Coronary artery (tissue), 2 donors: ENCODE data around the gene SH3BGRL2.
"Not testable (repeated sequence)": the region's sequence is repeated elsewhere in the genome, so short reads cannot be mapped to it uniquely, and the experiment has no call there.

Source experiments
- DNase-seq: peaks from one replicate; pipeline ENCODE4 v3.0.0-alpha.2; 2017; ENCODE audit warnings: low spot score
- H3K27ac ChIP-seq, 2 donors: fragments of 200-600 bp; sonication (generic); one replicate each; pipeline ENCODE4 v1.5.1; 2016 to 2019
- H3K4me3 ChIP-seq: fragments of 200-600 bp; sonication (generic); 2 replicates; pipeline ENCODE4 v1.5.1; 2016; ENCODE audit warnings: mild to moderate bottlenecking, moderate library complexity
- TF ChIP-seq, protein P1 (sequence below): fragments of 200-600 bp; sonication (generic); IDR thresholded peaks from one replicate; pipeline ENCODE4 v1.5.1; 2019; ENCODE audit warnings: antibody characterized with exemption

Gene SH3BGRL2

DNA sequence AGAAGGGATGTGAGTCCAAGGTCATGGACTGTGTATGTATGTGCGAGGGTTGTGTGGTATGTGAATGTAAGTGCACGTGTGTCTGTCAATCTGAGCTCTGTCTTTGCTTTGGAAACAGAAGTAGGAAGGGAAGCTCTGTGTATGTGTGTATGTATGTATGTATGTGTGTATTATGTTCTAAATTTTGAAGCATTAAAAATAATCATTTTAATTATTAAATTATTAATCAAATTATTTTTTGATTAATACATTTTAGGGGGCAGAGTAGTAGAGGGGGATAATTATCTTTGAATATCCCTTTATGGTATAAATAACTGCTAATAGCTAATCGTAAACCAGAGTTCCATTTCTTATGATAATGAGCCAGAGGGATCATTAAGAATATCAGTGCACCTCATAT, 42.8 kb downstream of the SH3BGRL2 start:
- Histone ChIP-seq H3K27ac (no peak overlapping the region), H3K4me3 (no peak overlapping the region)
- TF ChIP-seq, protein P1, sequence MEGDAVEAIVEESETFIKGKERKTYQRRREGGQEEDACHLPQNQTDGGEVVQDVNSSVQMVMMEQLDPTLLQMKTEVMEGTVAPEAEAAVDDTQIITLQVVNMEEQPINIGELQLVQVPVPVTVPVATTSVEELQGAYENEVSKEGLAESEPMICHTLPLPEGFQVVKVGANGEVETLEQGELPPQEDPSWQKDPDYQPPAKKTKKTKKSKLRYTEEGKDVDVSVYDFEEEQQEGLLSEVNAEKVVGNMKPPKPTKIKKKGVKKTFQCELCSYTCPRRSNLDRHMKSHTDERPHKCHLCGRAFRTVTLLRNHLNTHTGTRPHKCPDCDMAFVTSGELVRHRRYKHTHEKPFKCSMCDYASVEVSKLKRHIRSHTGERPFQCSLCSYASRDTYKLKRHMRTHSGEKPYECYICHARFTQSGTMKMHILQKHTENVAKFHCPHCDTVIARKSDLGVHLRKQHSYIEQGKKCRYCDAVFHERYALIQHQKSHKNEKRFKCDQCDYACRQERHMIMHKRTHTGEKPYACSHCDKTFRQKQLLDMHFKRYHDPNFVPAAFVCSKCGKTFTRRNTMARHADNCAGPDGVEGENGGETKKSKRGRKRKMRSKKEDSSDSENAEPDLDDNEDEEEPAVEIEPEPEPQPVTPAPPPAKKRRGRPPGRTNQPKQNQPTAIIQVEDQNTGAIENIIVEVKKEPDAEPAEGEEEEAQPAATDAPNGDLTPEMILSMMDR, result no peak
- DNase-seq, result no peak

DNA sequence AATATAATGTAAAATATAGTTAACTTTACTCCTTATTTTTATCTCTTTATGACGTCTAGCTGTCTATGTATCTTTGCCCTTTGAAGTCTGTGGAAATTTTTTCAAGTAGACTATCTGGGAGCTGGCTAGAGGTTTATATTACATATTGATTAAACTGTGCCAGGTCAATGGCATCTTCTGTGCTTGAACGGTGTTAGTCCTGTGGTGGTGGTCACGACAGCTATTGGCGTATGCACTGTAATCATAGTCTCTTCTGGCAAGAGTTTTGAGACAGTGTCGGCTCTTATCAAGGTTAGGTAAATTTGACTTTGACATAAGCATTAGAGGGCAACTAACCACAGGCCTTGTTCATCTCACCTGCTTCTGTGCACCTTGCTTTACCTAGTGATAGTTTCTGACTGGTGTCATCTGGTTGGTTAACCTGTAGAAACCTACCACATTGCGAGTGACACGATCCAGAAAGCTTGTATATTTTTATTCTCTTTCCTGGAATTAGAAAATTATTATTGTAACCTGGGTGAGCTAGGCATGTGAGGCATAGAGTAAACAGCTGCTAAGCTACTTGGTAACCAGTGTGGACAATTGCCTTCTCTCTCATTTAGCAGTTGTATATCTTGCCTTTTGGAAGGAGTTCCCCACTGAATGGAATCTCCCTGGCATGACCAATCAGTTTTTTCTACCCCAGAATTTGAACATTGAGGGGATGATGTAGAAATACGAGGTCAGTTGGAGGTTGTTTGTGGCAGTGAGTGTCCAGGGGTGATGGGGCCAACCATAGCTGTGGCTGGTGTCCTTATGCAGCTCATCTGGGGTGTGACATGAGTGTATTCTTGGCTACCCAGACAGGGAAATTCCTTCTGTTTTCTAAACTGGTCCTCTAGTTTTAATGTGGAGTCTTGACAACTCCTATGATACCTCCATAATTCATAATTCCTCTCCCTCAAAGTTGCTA, 45.9 kb downstream of the SH3BGRL2 start:
- TF ChIP-seq, protein P1, result no peak
- DNase-seq, result no peak
- Histone ChIP-seq H3K4me3 (no peak overlapping the region), H3K27ac (no peak overlapping the region)

DNA sequence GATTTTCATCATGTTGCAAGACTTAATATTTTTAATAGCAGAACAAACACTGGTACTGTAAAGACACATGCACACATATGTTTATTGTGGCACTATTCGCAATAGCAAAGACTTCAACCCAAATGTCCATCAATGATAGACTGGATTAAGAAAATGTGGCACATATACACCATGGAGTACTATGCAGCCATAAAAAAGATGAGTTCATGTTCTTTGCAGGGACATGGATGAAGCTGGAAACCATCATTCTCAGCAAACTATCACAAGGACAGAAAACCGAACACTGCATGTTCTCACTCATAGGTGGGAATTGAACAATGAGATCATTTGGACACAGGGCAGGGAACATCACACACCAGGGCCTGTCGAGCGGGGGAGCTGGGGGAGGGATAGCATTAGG, 51.6 kb downstream of the SH3BGRL2 start:
- H3K27ac ChIP-seq, DNase-seq, H3K4me3 ChIP-seq: not testable (repeated sequence)

DNA sequence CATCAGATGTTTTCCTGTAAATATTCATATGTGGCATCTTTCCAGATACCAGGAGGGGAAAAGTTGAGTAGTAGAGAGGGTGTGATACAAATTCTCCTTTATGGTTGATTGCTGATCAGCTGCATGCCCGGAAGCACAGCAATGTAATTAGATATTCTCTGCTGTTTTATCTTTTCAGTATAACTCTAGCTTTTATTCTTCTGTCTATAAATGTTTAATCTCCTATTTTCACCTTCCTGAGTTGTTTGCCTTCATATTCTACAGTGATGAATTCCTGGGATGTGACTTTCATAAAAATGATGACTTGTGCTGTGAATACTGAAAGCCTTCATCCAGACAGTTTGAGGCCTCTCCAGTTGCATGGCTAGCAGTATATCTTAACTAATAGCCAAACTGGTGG, 53.7 kb downstream of the SH3BGRL2 start:
- TF ChIP-seq, protein P1, result no peak
- no peak for DNase-seq
- H3K4me3 ChIP-seq, result no peak overlapping the region
- no peak overlapping the region for H3K27ac ChIP-seq

DNA sequence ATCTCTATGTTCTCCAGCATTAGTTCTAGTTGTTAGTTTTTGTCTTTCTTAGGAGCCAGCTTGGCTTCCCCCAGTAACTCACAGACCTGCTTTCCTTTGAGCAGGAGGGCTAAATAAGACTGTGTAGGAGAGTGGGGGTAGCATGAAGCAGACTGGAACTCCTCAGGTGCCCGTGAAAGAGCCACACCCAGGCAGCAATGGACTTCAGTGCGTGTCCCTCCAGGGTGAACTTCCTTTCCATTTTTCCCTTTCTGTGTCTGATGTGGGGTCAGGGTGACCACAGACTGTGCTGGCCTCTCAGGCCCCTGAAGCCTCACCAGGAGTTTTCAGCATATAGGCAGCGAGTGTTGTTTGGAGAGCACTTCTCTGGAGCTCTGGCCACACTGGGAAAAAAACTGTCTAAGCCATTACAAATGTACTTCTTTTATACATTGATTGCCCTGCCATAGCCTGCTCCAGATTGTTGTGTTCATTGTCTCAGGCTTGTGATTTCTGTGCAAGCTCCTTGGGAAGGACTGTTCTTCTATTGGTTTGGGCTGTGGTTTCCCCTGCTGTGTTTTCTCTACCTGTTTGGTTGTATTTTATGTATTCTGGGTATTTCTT, 55.7 kb downstream of the SH3BGRL2 start:
- Histone ChIP-seq H3K27ac (no peak overlapping the region), H3K4me3 (no peak overlapping the region)
- TF ChIP-seq, protein P1, result no peak
- DNase-seq, result no peak

DNA sequence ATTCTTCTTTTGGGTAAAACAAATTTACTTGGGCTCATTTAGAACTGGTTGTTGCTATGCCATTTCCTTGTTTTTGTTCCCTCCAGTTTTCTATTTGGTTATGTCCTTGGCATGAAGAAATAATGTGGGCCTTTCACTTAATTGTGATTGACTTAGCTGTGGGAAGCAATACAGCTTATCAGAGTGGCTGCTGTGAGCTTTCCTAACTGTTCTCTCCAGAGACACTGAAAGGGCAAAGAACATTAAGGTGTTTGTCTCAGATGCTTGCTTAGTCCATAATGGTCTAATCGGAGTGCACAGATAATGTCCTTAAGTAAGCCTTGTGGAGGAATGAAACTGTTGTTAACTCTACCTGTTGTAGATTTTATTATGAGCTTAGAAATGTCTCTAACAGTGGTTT, 56.6 kb downstream of the SH3BGRL2 start:
- Histone ChIP-seq H3K4me3 (no peak overlapping the region), H3K27ac (no peak overlapping the region)
- TF ChIP-seq, protein P1, result no peak
- DNase-seq, result no peak

DNA sequence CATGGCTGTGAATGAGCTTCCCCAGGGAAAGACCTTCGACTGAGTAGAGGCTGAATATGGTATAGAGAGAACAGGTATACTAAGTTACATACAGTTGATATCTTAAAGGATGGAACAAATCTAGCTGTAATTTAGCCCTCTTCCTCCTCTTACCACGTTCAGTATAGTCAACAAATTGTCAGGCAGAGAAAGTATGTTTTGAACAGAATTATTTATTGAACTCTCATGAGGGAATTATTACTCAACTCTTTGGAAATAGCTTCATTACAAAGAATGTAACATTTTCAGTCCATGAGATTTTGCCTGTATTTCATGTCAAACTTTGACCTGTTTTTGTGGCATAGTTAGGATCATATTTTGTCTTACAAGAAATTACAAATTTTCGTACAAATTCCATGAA, 63.0 kb downstream of the SH3BGRL2 start:
- Histone ChIP-seq H3K27ac (no peak overlapping the region), H3K4me3 (no peak overlapping the region)
- no peak for DNase-seq
- TF ChIP-seq, protein P1, result no peak
